ENCODE data around the gene GTF2IRD1.
A peak's percentile ranks its signal among the peaks of the same experiment; 100 is the strongest.

The GTF2IRD1 gene

GRCh38 chr7:74449809-74450397 is 3.8 kb upstream of the GTF2IRD1 start:
- H3K27me3 ChIP-seq (ENCODE audit: control insufficient read depth in 1 of 2, insufficient read depth in 2 of 2, low read length in 2 of 2) = no peaks in the 10 kb centered on the region
- no peaks in the 10 kb centered on the region for H3K9me3 ChIP-seq (ENCODE audit: control insufficient read depth in 1 of 2, low read length in 2 of 2)
- no peak overlapping the region for H3K4me3 ChIP-seq (ENCODE audit: low read depth in 1 of 2, low read length in 2 of 2)
- no peak overlapping the region for H3K9ac ChIP-seq (ENCODE audit: low read depth in 1 of 2, low read length in 2 of 2)
- no peaks in the 10 kb centered on the region for H3K36me3 ChIP-seq (ENCODE audit: control insufficient read depth in 1 of 2, insufficient read depth in 2 of 2, low read length in 2 of 2)
- no peak overlapping the region for H3K27ac ChIP-seq (ENCODE audit: low read depth, low read length)
- peaks cover 8 to 17% of the 10 kb centered on the region in 2 donors for H3K4me1 ChIP-seq (ENCODE audit: control insufficient read depth in 1 of 2, insufficient read depth in 2 of 2, low read length in 2 of 2)

DNA sequence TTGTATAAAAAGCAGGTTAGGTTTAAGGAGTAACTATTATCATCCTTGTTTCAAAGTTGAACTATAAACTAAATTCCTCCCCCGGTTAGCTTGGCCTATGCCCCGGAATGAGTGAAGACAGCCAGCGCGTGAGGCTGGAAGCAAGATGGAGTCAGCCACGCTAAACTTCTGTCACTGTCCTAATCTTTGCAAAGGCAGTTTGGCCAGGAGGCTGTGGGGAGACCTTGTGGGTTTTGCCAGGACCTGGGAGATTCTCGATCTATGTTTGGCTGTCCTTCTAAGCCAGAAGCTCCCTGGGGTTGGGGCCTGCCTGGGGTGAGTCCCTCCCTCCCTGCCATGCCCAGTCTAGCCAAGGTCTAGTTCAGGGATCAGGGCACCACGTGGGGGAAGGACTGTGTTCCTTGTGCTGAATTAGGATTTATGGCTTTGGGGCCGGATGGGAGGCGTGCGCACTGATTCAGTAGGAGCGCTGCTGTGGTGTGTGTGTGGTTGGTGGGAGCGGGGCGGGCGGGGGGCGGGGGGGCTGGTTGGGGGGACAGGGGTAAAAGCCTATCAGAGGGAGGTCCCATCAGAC is 871 bp upstream of the GTF2IRD1 start:
- Histone ChIP-seq H3K27ac (ENCODE audit: low read depth, low read length) (peak overlapping the region; percentile 54), H3K36me3 (ENCODE audit: control insufficient read depth in 1 of 2, insufficient read depth in 2 of 2, low read length in 2 of 2) (no peaks in the 10 kb centered on the region), H3K9ac (ENCODE audit: low read depth in 1 of 2, low read length in 2 of 2) (peak overlapping the region; percentile 15 to 66), H3K9me3 (ENCODE audit: control insufficient read depth in 1 of 2, low read length in 2 of 2) (no peaks in the 10 kb centered on the region), H3K27me3 (ENCODE audit: control insufficient read depth in 1 of 2, insufficient read depth in 2 of 2, low read length in 2 of 2) (no peaks in the 10 kb centered on the region), H3K4me3 (ENCODE audit: low read depth in 1 of 2, low read length in 2 of 2) (peak overlapping the region; percentile 38 to 65), H3K4me1 (ENCODE audit: control insufficient read depth in 1 of 2, insufficient read depth in 2 of 2, low read length in 2 of 2) (peaks cover 9 to 29% of the 10 kb centered on the region in 2 donors)

DNA sequence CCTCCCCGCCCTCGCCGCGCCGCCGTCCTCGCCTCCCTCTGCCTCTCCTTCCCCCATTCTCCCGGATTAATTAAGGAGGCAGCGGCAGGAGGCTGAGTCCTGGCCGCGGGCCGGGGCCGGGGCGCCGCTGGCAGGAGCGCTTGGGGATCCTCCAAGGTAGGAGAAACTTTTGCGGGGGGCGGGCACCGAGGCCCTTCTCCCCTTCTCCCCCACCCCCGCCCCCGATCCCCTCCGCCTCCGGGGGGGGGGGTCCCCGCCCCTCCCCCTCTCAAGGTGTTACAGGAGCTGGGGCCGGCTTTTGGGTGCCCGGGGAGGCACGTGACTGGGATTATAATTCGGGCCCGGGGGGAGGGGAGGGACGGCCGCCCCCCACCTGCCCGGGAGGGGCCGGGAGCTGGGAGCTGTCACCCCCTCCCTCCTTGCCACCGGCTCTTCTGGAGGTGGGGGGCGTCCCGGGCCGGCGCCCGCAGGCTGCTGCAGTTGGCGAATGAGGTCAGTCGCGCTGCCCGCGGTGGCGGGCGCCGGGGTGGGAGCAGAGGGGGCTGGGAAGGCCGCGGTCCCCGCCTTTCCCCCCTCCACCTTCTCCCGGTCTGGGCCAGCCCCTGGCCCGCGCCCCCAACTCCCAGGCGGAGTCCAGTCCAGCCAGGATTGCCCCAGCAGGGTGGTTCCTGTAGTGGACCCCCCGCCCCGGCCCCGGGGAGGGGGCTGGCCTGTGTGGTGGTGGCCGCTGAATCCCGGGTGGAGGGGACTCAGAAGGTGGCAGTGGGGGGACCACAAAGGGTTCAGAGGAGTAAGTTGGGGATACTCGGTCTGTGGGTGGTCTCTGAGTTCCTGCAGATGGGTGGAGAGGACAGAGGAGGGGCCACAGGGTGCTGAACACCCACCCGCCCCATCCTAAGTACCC is 567 bp downstream of the GTF2IRD1 start:
- peak overlapping the region; percentile 65 to 70 for H3K4me3 ChIP-seq (ENCODE audit: low read depth in 1 of 2, low read length in 2 of 2)
- H3K27ac ChIP-seq (ENCODE audit: low read depth, low read length) = peak overlapping the region; percentile 61
- H3K36me3 ChIP-seq (ENCODE audit: control insufficient read depth in 1 of 2, insufficient read depth in 2 of 2, low read length in 2 of 2) = no peaks in the 10 kb centered on the region
- no peaks in the 10 kb centered on the region for H3K9me3 ChIP-seq (ENCODE audit: control insufficient read depth in 1 of 2, low read length in 2 of 2)
- peak overlapping the region; percentile 64 to 74 for H3K9ac ChIP-seq (ENCODE audit: low read depth in 1 of 2, low read length in 2 of 2)
- no peaks in the 10 kb centered on the region for H3K27me3 ChIP-seq (ENCODE audit: control insufficient read depth in 1 of 2, insufficient read depth in 2 of 2, low read length in 2 of 2)
- peaks cover 9 to 35% of the 10 kb centered on the region in 2 donors for H3K4me1 ChIP-seq (ENCODE audit: control insufficient read depth in 1 of 2, insufficient read depth in 2 of 2, low read length in 2 of 2)

DNA sequence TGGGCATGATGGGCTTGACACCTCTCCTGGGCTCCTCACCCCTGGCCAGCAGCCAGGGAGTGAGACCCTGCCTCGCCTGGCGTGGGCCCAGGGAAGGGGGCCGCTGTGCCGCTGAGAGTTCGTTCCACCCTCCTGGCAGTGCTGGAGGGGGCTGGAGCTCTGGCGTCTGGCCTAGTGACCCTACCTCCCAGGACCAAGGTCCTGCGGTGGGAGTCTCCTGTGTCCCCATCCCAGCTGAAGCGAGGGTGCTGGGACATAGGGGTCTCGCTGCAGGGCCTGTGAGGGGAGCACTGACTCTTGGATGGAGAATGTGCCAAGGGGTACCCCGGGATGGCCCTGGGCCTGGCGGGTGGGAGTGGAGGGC is 1.2 kb downstream of the GTF2IRD1 start:
- Histone ChIP-seq H3K27me3 (ENCODE audit: control insufficient read depth in 1 of 2, insufficient read depth in 2 of 2, low read length in 2 of 2) (no peaks in the 10 kb centered on the region), H3K4me3 (ENCODE audit: low read depth in 1 of 2, low read length in 2 of 2) (peak overlapping the region; percentile 65 to 70), H3K9me3 (ENCODE audit: control insufficient read depth in 1 of 2, low read length in 2 of 2) (no peaks in the 10 kb centered on the region), H3K4me1 (ENCODE audit: control insufficient read depth in 1 of 2, insufficient read depth in 2 of 2, low read length in 2 of 2) (peaks cover 9 to 35% of the 10 kb centered on the region in 2 donors), H3K9ac (ENCODE audit: low read depth in 1 of 2, low read length in 2 of 2) (peak overlapping the region; percentile 64 to 74), H3K36me3 (ENCODE audit: control insufficient read depth in 1 of 2, insufficient read depth in 2 of 2, low read length in 2 of 2) (no peaks in the 10 kb centered on the region), H3K27ac (ENCODE audit: low read depth, low read length) (peak overlapping the region; percentile 61)

GRCh38 chr7:74455291-74455804 is 1.6 kb downstream of the GTF2IRD1 start:
- peaks cover 9 to 35% of the 10 kb centered on the region in 2 donors for H3K4me1 ChIP-seq (ENCODE audit: control insufficient read depth in 1 of 2, insufficient read depth in 2 of 2, low read length in 2 of 2)
- H3K27ac ChIP-seq (ENCODE audit: low read depth, low read length) = peak overlapping the region; percentile 61

DNA sequence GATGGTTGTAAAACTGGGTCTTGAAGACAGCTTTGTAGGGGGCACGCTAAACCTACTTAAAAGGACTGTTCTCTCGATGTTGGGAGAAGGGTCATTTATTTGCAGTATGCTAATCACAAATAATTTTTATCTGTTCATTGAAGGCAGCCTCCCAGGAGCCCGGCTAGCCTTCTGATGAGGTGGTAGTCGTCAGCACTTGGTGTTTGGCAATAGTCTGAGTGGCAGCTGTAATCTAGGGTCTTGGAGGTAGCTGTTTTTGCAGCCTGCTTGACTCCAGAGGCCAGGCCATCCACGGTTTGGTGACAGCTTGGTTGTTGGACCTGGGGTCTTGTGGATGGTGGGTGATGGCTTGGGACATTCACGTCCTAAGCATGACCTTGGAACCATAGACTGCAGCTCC is 2.2 kb downstream of the GTF2IRD1 start:
- Histone ChIP-seq H3K4me3 (ENCODE audit: low read depth in 1 of 2, low read length in 2 of 2) (no peak overlapping the region), H3K9ac (ENCODE audit: low read depth in 1 of 2, low read length in 2 of 2) (peak overlapping the region in 1 of 2 donors; percentile 64), H3K4me1 (ENCODE audit: control insufficient read depth in 1 of 2, insufficient read depth in 2 of 2, low read length in 2 of 2) (peaks cover 9 to 35% of the 10 kb centered on the region in 2 donors)

More at GRCh38 chr7:74455291-74455804, 1.6 kb downstream of the GTF2IRD1 start:
- Histone ChIP-seq H3K36me3 (ENCODE audit: control insufficient read depth in 1 of 2, insufficient read depth in 2 of 2, low read length in 2 of 2) (no peaks in the 10 kb centered on the region), H3K9ac (ENCODE audit: low read depth in 1 of 2, low read length in 2 of 2) (peak overlapping the region; percentile 64 to 74), H3K9me3 (ENCODE audit: control insufficient read depth in 1 of 2, low read length in 2 of 2) (no peaks in the 10 kb centered on the region), H3K27me3 (ENCODE audit: control insufficient read depth in 1 of 2, insufficient read depth in 2 of 2, low read length in 2 of 2) (no peaks in the 10 kb centered on the region), H3K4me3 (ENCODE audit: low read depth in 1 of 2, low read length in 2 of 2) (peak overlapping the region; percentile 65 to 70)

GRCh38 chr7:74457007-74457406 is 3.3 kb downstream of the GTF2IRD1 start:
- Histone ChIP-seq H3K9ac (ENCODE audit: low read depth in 1 of 2, low read length in 2 of 2) (no peak overlapping the region), H3K4me3 (ENCODE audit: low read depth in 1 of 2, low read length in 2 of 2) (no peak overlapping the region), H3K27ac (ENCODE audit: low read depth, low read length) (no peak overlapping the region), H3K27me3 (ENCODE audit: control insufficient read depth in 1 of 2, insufficient read depth in 2 of 2, low read length in 2 of 2) (no peaks in the 10 kb centered on the region), H3K9me3 (ENCODE audit: control insufficient read depth in 1 of 2, low read length in 2 of 2) (no peaks in the 10 kb centered on the region), H3K4me1 (ENCODE audit: control insufficient read depth in 1 of 2, insufficient read depth in 2 of 2, low read length in 2 of 2) (peaks cover 9 to 32% of the 10 kb centered on the region in 2 donors), H3K36me3 (ENCODE audit: control insufficient read depth in 1 of 2, insufficient read depth in 2 of 2, low read length in 2 of 2) (no peaks in the 10 kb centered on the region)

More for the DNA sequence above, 2.2 kb downstream of the GTF2IRD1 start:
- Histone ChIP-seq H3K27me3 (ENCODE audit: control insufficient read depth in 1 of 2, insufficient read depth in 2 of 2, low read length in 2 of 2) (no peaks in the 10 kb centered on the region), H3K9me3 (ENCODE audit: control insufficient read depth in 1 of 2, low read length in 2 of 2) (no peaks in the 10 kb centered on the region), H3K36me3 (ENCODE audit: control insufficient read depth in 1 of 2, insufficient read depth in 2 of 2, low read length in 2 of 2) (no peaks in the 10 kb centered on the region), H3K27ac (ENCODE audit: low read depth, low read length) (no peak overlapping the region)

- no peak overlapping the region for H3K27ac ChIP-seq (ENCODE audit: low read depth, low read length)
- no peaks in the 10 kb centered on the region for H3K27me3 ChIP-seq (ENCODE audit: control insufficient read depth in 1 of 2, insufficient read depth in 2 of 2, low read length in 2 of 2)
- no peaks in the 10 kb centered on the region for H3K36me3 ChIP-seq (ENCODE audit: control insufficient read depth in 1 of 2, insufficient read depth in 2 of 2, low read length in 2 of 2)
- no peaks in the 10 kb centered on the region for H3K9me3 ChIP-seq (ENCODE audit: control insufficient read depth in 1 of 2, low read length in 2 of 2)
- peaks cover 9 to 13% of the 10 kb centered on the region in 2 donors for H3K4me1 ChIP-seq (ENCODE audit: control insufficient read depth in 1 of 2, insufficient read depth in 2 of 2, low read length in 2 of 2)
- H3K4me3 ChIP-seq (ENCODE audit: low read depth in 1 of 2, low read length in 2 of 2) = no peak overlapping the region
- H3K9ac ChIP-seq (ENCODE audit: low read depth in 1 of 2, low read length in 2 of 2) = no peak overlapping the region
Observed at GRCh38 chr7:74461970-74462706, 8.4 kb downstream of the GTF2IRD1 start.

DNA sequence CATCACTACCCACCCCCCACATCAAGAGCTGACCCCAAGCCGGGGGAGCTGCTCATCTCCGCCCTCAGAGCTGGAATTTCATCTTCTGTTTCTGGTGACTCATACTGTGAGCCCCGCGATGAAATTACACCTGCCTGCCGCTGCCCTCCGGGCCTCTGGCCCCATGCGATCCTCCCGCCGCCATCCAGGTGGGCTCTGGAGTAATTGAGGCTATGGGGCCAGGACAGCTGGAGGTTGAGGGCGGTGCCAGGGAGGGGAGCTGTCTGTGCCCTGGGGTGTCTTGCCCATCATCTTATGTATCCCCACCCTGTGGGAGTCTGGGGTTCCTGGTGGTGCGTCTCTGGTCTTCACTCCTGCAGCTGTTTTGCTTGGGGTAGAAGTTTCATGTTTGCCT is 9.0 kb downstream of the GTF2IRD1 start:
- Histone ChIP-seq H3K36me3 (ENCODE audit: control insufficient read depth in 1 of 2, insufficient read depth in 2 of 2, low read length in 2 of 2) (no peaks in the 10 kb centered on the region), H3K9me3 (ENCODE audit: control insufficient read depth in 1 of 2, low read length in 2 of 2) (no peaks in the 10 kb centered on the region), H3K4me1 (ENCODE audit: control insufficient read depth in 1 of 2, insufficient read depth in 2 of 2, low read length in 2 of 2) (peaks cover 9 to 13% of the 10 kb centered on the region in 2 donors), H3K27me3 (ENCODE audit: control insufficient read depth in 1 of 2, insufficient read depth in 2 of 2, low read length in 2 of 2) (no peaks in the 10 kb centered on the region), H3K4me3 (ENCODE audit: low read depth in 1 of 2, low read length in 2 of 2) (no peak overlapping the region), H3K9ac (ENCODE audit: low read depth in 1 of 2, low read length in 2 of 2) (no peak overlapping the region), H3K27ac (ENCODE audit: low read depth, low read length) (no peak overlapping the region)

Measured in duodenal mucosa (tissue), 2 donors.